ENCODE measurements around the gene S100A5.

GRCh38 chr1:153533689-153534201 is 7.0 kb downstream of the S100A5 start:
- TF ChIP-seq CTCF (IDR thresholded peaks at IDR 0.05; ENCODE audit: borderline replicate concordance, extremely low read depth, low read length, poor library complexity, severe bottlenecking) (no peak), EZH2 (IDR thresholded peaks at IDR 0.05; ENCODE audit: borderline replicate concordance, low read depth, low read length, severe bottlenecking) (no peak)
